ENCODE measurements around the gene PWP1. TPM values are rescaled to one million over a fixed set of nuclear protein-coding genes. Genes with fewer than 3 reads are reported as not detected.
"Not testable (repeated sequence)": the region's sequence is repeated elsewhere in the genome, so short reads cannot be mapped to it uniquely, and the experiment has no call there.

PWP1 gene
- total RNA-seq, 1 experiment from 2014 or later, result 49.7 TPM

- Histone ChIP-seq H3K9ac (ENCODE audit: extremely low read depth, insufficient read length, low read length) (peak overlapping the region; percentile 20), H2BK120ac (ENCODE audit: low read depth, low read length, poor library complexity, severe bottlenecking) (no peak overlapping the region), H3K4me2 (ENCODE audit: insufficient read depth, insufficient read length, low read length) (peak overlapping the region; percentile 100), H3K14ac (ENCODE audit: insufficient read depth, low read length) (peak overlapping the region; percentile 26; the same call in 1 of the 2 replicates), H2BK5ac (ENCODE audit: insufficient read length, low read length) (no peak overlapping the region), H2AK5ac (ENCODE audit: insufficient read length, low read length) (no peak overlapping the region), H3K23me2 (ENCODE audit: insufficient read length, low read depth, low read length, poor library complexity, severe bottlenecking) (peaks cover 8% of the 10 kb centered on the region), H3K56ac (ENCODE audit: insufficient read length, low read depth, low read length) (no peak overlapping the region), H3K79me1 (ENCODE audit: insufficient read depth, low read depth, low read length, poor library complexity, severe bottlenecking) (no peaks in the 10 kb centered on the region), H4K20me1 (ENCODE audit: control insufficient read depth, insufficient read depth, insufficient read length) (no peaks in the 10 kb centered on the region), H3K27me3 (ENCODE audit: insufficient read depth, low read length) (no peaks in the 10 kb centered on the region), H2BK12ac (ENCODE audit: insufficient read length, low read depth, low read length) (no peak overlapping the region), H3K27ac (ENCODE audit: insufficient read length, low read depth, low read length) (peak overlapping the region; percentile 78), H3K18ac (ENCODE audit: insufficient read length, low read depth, low read length) (peak overlapping the region; percentile 31), H2BK20ac (ENCODE audit: low read depth, low read length, poor library complexity, severe bottlenecking) (no peak overlapping the region), H4K8ac (replicated peaks; ENCODE audit: insufficient read length, low read depth, low read length) (no peak overlapping the region), H4K91ac (ENCODE audit: insufficient read length, low read depth, low read length) (no peak overlapping the region), H3K79me2 (ENCODE audit: insufficient read depth, low read length) (peaks cover 8% of the 10 kb centered on the region; the same call in 1 of the 2 replicates), H2BK15ac (ENCODE audit: low read depth, low read length) (no peak overlapping the region), H4K5ac (ENCODE audit: insufficient read length, low read depth, low read length) (peak overlapping the region; percentile 11), H3K4me1 (ENCODE audit: insufficient read depth, low read length) (no peaks in the 10 kb centered on the region), H2AFZ (ENCODE audit: low read length) (no peak overlapping the region), H3K4ac (ENCODE audit: low read depth, low read length) (no peak overlapping the region; the same call in 1 of the 2 replicates), H3K9me3 (ENCODE audit: control insufficient read depth, low read depth, low read length) (no peaks in the 10 kb centered on the region), H3T11ph (ENCODE audit: low read length) (no peak overlapping the region), H3K23ac (ENCODE audit: insufficient read length, low read depth, low read length) (no peak overlapping the region)
- WGBS (ENCODE audit: extremely low coverage, insufficient read length, low lambda C conversion rate), result no CpG with 5 or more reads among the region's 9 CpGs
- peaks cover 2% of the 10 kb centered on the region; the same call in 1 of the 2 replicates for H3K27me3 Mint-ChIP-seq (ENCODE audit: low read depth)
- TF ChIP-seq, protein P1, sequence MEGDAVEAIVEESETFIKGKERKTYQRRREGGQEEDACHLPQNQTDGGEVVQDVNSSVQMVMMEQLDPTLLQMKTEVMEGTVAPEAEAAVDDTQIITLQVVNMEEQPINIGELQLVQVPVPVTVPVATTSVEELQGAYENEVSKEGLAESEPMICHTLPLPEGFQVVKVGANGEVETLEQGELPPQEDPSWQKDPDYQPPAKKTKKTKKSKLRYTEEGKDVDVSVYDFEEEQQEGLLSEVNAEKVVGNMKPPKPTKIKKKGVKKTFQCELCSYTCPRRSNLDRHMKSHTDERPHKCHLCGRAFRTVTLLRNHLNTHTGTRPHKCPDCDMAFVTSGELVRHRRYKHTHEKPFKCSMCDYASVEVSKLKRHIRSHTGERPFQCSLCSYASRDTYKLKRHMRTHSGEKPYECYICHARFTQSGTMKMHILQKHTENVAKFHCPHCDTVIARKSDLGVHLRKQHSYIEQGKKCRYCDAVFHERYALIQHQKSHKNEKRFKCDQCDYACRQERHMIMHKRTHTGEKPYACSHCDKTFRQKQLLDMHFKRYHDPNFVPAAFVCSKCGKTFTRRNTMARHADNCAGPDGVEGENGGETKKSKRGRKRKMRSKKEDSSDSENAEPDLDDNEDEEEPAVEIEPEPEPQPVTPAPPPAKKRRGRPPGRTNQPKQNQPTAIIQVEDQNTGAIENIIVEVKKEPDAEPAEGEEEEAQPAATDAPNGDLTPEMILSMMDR (conservative IDR thresholded peaks at IDR 0.05), result no peak
- peaks cover 14 to 25% (median 22%) of the 10 kb centered on the region in 3 experiments; a peak in 6 of 7 replicates for H3K36me3 Mint-ChIP-seq (ENCODE audit: insufficient read depth in 1 of 3, low read depth in 3 of 3)
- peak overlapping the region; percentile 97 to 99 for H3K4me3 Mint-ChIP-seq
- peaks cover 0 to 4% of the 10 kb centered on the region in 2 experiments; a peak in 3 of 5 replicates for H3K9me3 Mint-ChIP-seq
- no peak for DNase-seq
- peaks cover 13 to 14% of the 10 kb centered on the region in 2 experiments for H3K4me1 Mint-ChIP-seq
- H3K27ac Mint-ChIP-seq, result peak overlapping the region; percentile 99
Measured at GRCh38 chr12:107684990-107685359, 624 bp upstream of the PWP1 start.

DNA sequence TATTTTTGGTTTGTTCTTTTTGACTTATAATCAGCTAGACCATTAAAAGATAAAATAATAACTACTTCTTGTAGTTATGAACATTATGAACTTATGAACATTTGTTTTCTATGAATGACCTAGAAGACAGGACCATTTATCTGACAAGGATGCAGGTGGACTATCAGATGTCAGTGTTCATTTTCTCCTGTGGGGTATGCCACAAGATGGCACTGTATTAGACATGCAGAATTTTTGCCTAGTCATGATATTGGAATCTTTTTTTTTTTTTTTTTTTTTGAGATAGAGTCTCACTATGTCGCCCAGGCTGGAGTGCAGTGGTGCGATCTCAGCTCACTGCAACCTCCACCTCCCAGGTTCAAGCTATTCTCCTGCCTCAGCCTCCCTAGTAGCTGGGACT lies 10.2 kb downstream of the PWP1 start:
- not testable (repeated sequence) for H3K27ac Mint-ChIP-seq; H2BK15ac ChIP-seq (ENCODE audit: low read depth, low read length); H4K91ac ChIP-seq (ENCODE audit: insufficient read length, low read depth, low read length); H3K4me1 Mint-ChIP-seq; H3K4me3 Mint-ChIP-seq; H3K79me1 ChIP-seq (ENCODE audit: insufficient read depth, low read depth, low read length, poor library complexity, severe bottlenecking); H3K27me3 ChIP-seq (ENCODE audit: insufficient read depth, low read length); H3K4me1 ChIP-seq (ENCODE audit: insufficient read depth, low read length); H3K23ac ChIP-seq (ENCODE audit: insufficient read length, low read depth, low read length); H4K20me1 ChIP-seq (ENCODE audit: control insufficient read depth, insufficient read depth, insufficient read length); H3K14ac ChIP-seq (ENCODE audit: insufficient read depth, low read length); H3K9ac ChIP-seq (ENCODE audit: extremely low read depth, insufficient read length, low read length); H2BK20ac ChIP-seq (ENCODE audit: low read depth, low read length, poor library complexity, severe bottlenecking); H3K27ac ChIP-seq (ENCODE audit: insufficient read length, low read depth, low read length); H3K27me3 Mint-ChIP-seq (ENCODE audit: low read depth); H3K4me2 ChIP-seq (ENCODE audit: insufficient read depth, insufficient read length, low read length); H3K18ac ChIP-seq (ENCODE audit: insufficient read length, low read depth, low read length); H2AFZ ChIP-seq (ENCODE audit: low read length); H4K8ac ChIP-seq (replicated peaks; ENCODE audit: insufficient read length, low read depth, low read length); H3K23me2 ChIP-seq (ENCODE audit: insufficient read length, low read depth, low read length, poor library complexity, severe bottlenecking); H2BK12ac ChIP-seq (ENCODE audit: insufficient read length, low read depth, low read length); H3K79me2 ChIP-seq (ENCODE audit: insufficient read depth, low read length); DNase-seq; H2BK5ac ChIP-seq (ENCODE audit: insufficient read length, low read length); H2BK120ac ChIP-seq (ENCODE audit: low read depth, low read length, poor library complexity, severe bottlenecking); H3K56ac ChIP-seq (ENCODE audit: insufficient read length, low read depth, low read length); H3K9me3 ChIP-seq (ENCODE audit: control insufficient read depth, low read depth, low read length); H3K4ac ChIP-seq (ENCODE audit: low read depth, low read length); H3T11ph ChIP-seq (ENCODE audit: low read length); H4K5ac ChIP-seq (ENCODE audit: insufficient read length, low read depth, low read length); H2AK5ac ChIP-seq (ENCODE audit: insufficient read length, low read length); H3K9me3 Mint-ChIP-seq
- WGBS (ENCODE audit: extremely low coverage, insufficient read length, low lambda C conversion rate), result no CpG with 5 or more reads among the region's 2 CpGs
- peaks cover 48 to 93% (median 78%) of the 10 kb centered on the region in 3 experiments for H3K36me3 Mint-ChIP-seq (ENCODE audit: insufficient read depth in 1 of 3, low read depth in 3 of 3)
